Activated CD8-positive, alpha-beta T cell treated with anti-CD3 and anti-CD28 coated beads for 36 hours (primary cell): ENCODE measurements around the gene TPRG1L. TPM values are rescaled to one million over a fixed set of nuclear protein-coding genes. Genes with fewer than 3 reads are reported as not detected.

Source experiments
- ATAC-seq: fragments of 200-7000 bp; cut with Tn5 transposase; one replicate; pipeline ENCODE4 v1.10.0; 2021; ENCODE audit warnings: mild to moderate bottlenecking, moderate library complexity
- CTCF ChIA-PET: fragments of 350-600 bp; sonication (Branson Sonifier 250); formaldehyde crosslinking; loops from one replicate; lab custom pipeline; 2021; ENCODE audit warnings: antibody characterized with exemption; lab: Charles Lee
- POLR2A ChIA-PET: fragments of 350-600 bp; sonication (Branson Sonifier 250); formaldehyde crosslinking; loops from one replicate; lab custom pipeline; 2021; ENCODE audit warnings: antibody characterized with exemption; lab: Charles Lee
- DNase-seq: peaks from one replicate; pipeline ENCODE4 v3.0.0-alpha.2; 2020
- H3K27ac Mint-ChIP-seq: one replicate; pipeline ENCODE4 v1.8.0; 2021; ENCODE audit warnings: mild to moderate bottlenecking, mixed read lengths
- H3K27me3 Mint-ChIP-seq: one replicate; pipeline ENCODE4 v1.8.0; 2021; ENCODE audit warnings: mixed read lengths
- H3K36me3 Mint-ChIP-seq: one replicate; pipeline ENCODE4 v1.8.0; 2021; ENCODE audit warnings: low read depth, mixed read lengths
- H3K4me1 Mint-ChIP-seq: one replicate; pipeline ENCODE4 v1.8.0; 2021; ENCODE audit warnings: low read depth, mixed read lengths
- H3K4me3 Mint-ChIP-seq: one replicate; pipeline ENCODE4 v1.8.0; 2021; ENCODE audit warnings: mild to moderate bottlenecking, moderate library complexity, mixed read lengths
- H3K9me3 Mint-ChIP-seq: one replicate; pipeline ENCODE4 v1.8.0; 2021; ENCODE audit warnings: mixed read lengths
- intact Hi-C: fragments of 100-400 bp; cut with micrococcal nuclease; formaldehyde crosslinking; loops from one replicate; pipeline ENCODE4 v1.10.0; 2022
- total RNA-seq, 2 experiments: library from RNA; stranded (reverse); gene quantifications; one replicate each; pipeline ENCODE4 v1.2.3, GENCODE V29; 2021
- TF ChIP-seq, protein P1 (sequence below): fragments of 200-600 bp; IDR thresholded peaks from one replicate; pipeline ENCODE4 v1.8.0; 2022; ENCODE audit warnings: antibody characterized with exemption, mild to moderate bottlenecking

TPRG1L gene
- total RNA-seq, 2 experiments from 2014 or later: 6.1 to 6.2 TPM

DNA sequence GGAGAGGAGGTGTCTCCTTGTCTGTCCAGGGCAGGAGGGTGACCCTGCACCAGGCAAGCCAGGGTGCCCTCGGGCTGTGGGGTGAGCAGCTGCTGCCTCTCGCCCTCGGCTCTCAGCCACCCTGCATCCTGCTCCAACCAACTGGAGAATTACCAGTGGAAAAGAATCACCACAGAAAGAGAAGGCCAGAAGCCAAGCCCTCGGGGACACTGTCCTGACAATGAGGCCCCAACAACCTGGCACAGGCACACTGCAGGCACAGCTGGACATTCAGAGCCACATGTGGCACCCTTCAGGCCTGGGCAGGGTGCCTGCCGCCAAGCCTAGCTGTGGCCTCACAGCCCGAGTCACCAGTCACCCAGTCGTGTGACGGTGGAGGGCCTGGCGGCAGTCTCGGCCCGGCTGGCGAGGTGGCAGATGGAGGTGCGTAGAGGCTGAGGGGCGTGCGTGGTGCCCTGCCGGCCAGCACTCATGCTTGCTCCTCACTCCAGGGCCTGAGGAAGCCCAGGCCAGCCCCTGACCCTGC lies 25.5 kb upstream of the TPRG1L start:
- no peak for ATAC-seq
- no peaks in the 10 kb centered on the region for H3K27me3 Mint-ChIP-seq
- H3K36me3 Mint-ChIP-seq: no peaks in the 10 kb centered on the region
- no peak for DNase-seq
- H3K27ac Mint-ChIP-seq: no peak overlapping the region
- no peaks in the 10 kb centered on the region for H3K9me3 Mint-ChIP-seq
- H3K4me1 Mint-ChIP-seq: peaks cover 17% of the 10 kb centered on the region
- TF ChIP-seq, protein P1, sequence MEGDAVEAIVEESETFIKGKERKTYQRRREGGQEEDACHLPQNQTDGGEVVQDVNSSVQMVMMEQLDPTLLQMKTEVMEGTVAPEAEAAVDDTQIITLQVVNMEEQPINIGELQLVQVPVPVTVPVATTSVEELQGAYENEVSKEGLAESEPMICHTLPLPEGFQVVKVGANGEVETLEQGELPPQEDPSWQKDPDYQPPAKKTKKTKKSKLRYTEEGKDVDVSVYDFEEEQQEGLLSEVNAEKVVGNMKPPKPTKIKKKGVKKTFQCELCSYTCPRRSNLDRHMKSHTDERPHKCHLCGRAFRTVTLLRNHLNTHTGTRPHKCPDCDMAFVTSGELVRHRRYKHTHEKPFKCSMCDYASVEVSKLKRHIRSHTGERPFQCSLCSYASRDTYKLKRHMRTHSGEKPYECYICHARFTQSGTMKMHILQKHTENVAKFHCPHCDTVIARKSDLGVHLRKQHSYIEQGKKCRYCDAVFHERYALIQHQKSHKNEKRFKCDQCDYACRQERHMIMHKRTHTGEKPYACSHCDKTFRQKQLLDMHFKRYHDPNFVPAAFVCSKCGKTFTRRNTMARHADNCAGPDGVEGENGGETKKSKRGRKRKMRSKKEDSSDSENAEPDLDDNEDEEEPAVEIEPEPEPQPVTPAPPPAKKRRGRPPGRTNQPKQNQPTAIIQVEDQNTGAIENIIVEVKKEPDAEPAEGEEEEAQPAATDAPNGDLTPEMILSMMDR: no peak
- H3K4me3 Mint-ChIP-seq: no peak overlapping the region
- intact Hi-C loops: no loop called here
- ChIA-PET CTCF (interaction anchor here (1.3 to 1.8 kb wide), 2 partner anchors 20 to 34 kb away, joined by 3 to 9 read pairs; no protein-coding TSS in a partner anchor), POLR2A (no interaction called here)

DNA sequence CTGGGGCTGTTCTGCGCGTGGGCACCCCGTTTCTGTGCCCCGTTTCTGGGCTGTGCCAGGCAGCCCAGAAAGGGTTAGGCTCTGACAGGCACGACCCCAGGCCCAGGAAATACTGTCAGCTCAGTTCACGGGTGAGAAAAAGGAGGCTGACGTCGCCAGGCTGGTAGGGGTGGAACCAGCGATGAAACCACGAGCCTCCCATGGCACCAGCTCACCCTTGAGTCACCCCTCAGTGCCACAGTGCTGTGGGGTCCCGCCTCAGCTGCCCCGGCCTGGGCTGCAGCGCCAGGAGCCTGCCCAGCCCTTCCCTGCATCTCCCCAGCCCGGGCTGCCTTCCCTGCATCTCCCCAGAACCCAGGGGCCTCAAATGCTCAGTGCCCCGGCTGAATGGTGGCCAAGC lies 25.0 kb upstream of the TPRG1L start:
- Mint-ChIP-seq H3K27me3 (no peaks in the 10 kb centered on the region), H3K9me3 (no peaks in the 10 kb centered on the region), H3K27ac (no peak overlapping the region), H3K36me3 (no peaks in the 10 kb centered on the region), H3K4me1 (peaks cover 17% of the 10 kb centered on the region), H3K4me3 (no peak overlapping the region)
- TF ChIP-seq, protein P1: no peak
- ATAC-seq (no peak), DNase-seq (no peak)
- ChIA-PET CTCF (interaction anchor here (1.3 to 1.9 kb wide), 2 partner anchors 19 to 35 kb away, joined by 3 to 5 read pairs; no protein-coding TSS in a partner anchor), POLR2A (no interaction called here)
- intact Hi-C loops: no loop called here

DNA sequence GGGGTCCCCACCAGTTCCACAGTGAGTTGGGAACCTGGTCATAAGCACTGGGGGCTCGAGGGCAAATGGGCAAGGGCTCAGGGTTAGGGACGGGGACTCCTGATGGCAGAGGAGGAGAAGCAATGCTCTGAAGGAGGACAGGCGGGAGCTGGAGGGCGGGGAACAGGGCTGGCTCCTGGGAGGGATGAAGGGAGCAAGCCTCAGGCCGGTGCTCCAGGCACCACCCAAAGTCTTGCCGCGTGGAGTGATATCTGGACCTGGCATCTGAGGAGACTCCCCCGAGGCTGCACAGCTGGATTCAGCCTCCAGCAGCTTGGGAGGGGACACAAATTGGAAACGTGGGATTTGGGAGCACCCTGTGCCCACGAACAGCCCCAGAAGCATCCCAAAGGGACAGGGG lies 24.5 kb upstream of the TPRG1L start:
- H3K4me1 Mint-ChIP-seq: peaks cover 17% of the 10 kb centered on the region
- H3K36me3 Mint-ChIP-seq: no peaks in the 10 kb centered on the region
- intact Hi-C loops: no loop called here
- DNase-seq (no peak), ATAC-seq (no peak)
- TF ChIP-seq, protein P1: no peak
- H3K27me3 Mint-ChIP-seq: no peaks in the 10 kb centered on the region
- H3K27ac Mint-ChIP-seq: no peak overlapping the region
- CTCF ChIA-PET: interaction anchor here (1.9 kb wide), 1 partner anchor 19 kb away, joined by 5 read pairs; no protein-coding TSS in a partner anchor
- no peak overlapping the region for H3K4me3 Mint-ChIP-seq
- no peaks in the 10 kb centered on the region for H3K9me3 Mint-ChIP-seq
- POLR2A ChIA-PET: no interaction called here

DNA sequence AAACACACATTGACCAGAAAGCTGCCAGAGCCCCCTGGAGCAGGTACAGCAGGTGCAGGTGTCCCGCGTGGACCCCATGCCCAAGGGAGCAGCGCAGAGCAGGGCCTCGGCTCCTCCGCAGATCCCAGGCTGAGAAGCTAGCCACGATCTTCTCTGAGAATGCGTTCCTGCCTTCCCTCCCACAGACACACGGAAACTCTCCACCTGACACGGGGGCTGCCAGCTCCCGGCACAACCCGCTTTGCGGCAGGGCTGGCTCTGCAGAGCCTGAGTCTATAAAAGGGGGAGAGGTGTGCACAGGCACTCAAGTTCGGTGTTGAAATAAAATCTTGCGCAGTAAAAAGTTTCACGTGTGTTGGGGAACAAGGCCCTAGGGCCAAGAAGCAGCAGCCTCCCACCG lies 23.1 kb upstream of the TPRG1L start:
- H3K27ac Mint-ChIP-seq: no peak overlapping the region
- CTCF ChIA-PET: interaction anchor here (1.9 kb wide), 1 partner anchor 17 kb away, joined by 5 read pairs; no protein-coding TSS in a partner anchor

DNA sequence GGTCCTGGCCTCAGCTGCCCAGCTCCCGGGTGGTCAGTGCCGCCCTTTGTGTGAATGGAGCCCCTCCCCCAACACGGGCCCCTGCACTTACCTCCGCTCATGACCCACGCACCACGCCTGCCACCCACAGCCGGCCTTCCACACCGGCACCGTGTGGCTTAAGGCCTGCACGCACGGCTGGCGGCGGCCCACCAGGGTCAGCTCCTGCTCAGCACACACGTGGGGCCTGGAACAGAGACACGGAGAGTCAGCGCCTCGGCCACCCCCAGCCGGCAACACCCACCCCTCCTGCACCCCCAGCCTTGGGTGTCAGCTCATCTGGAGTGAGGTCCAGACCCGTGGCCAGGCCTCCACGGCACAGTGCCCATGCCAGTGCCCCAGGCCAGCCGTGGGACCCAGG lies 22.4 kb upstream of the TPRG1L start:
- CTCF ChIA-PET: no interaction called here

More for the DNA sequence above, 23.1 kb upstream of the TPRG1L start:
- Mint-ChIP-seq H3K4me3 (no peak overlapping the region), H3K36me3 (no peaks in the 10 kb centered on the region), H3K4me1 (peaks cover 17% of the 10 kb centered on the region), H3K27me3 (no peaks in the 10 kb centered on the region), H3K9me3 (no peaks in the 10 kb centered on the region)
- POLR2A ChIA-PET: no interaction called here
- intact Hi-C loops: no loop called here
- TF ChIP-seq, protein P1: no peak
- no peak for DNase-seq
- no peak for ATAC-seq

More for the DNA sequence above, 22.4 kb upstream of the TPRG1L start:
- Mint-ChIP-seq H3K27me3 (no peaks in the 10 kb centered on the region), H3K4me3 (no peak overlapping the region), H3K27ac (no peak overlapping the region), H3K4me1 (peaks cover 13% of the 10 kb centered on the region), H3K36me3 (no peaks in the 10 kb centered on the region), H3K9me3 (no peaks in the 10 kb centered on the region)
- ATAC-seq: no peak
- intact Hi-C loops: no loop called here
- DNase-seq: no peak
- POLR2A ChIA-PET: interaction anchor here (0.5 kb wide), 1 partner anchor 300 kb away, joined by 3 read pairs; no protein-coding TSS in a partner anchor
- TF ChIP-seq, protein P1: no peak
